ENCODE measurements around the gene BAZ2B.

The BAZ2B gene

DNA sequence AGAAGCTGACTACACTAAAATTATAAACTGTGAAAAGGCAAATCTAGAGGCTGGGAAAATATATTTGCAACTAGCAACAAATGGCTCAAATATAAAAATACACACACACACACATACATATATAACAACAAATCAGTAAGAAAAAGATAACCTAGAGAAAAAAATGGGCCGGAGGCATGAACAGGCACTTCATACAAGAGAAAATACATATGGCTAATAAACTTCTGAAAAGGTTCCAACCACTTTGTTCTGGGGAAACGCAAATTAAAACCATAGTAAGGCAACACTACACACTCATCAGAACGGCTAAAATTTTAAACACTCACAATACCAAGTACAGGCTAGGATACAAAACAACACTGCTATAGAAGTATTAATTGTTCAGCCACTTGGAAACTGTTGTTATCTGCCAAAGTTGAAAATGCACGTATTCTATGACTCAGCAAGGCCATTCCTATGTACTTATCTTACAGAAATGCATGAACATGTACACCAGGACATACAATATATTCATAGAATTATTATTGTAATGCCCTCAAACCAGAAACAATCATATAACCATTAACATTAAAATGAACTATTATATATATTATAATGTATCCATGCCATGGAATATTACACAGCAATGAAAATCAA is 345.5 kb downstream of the BAZ2B start:
- TF ChIP-seq FOXK2 (IDR thresholded peaks at IDR 0.05) (no peak), NFRKB (IDR thresholded peaks at IDR 0.05) (no peak)
- ChIA-PET CTCF (no interaction called here), POLR2A (no interaction called here)
- no peak for DNase-seq (ENCODE audit: extremely low spot score)
